CD14-positive monocyte (primary cell): ENCODE measurements around the gene NEK1. TPM values are rescaled to one million over a fixed set of nuclear protein-coding genes. Genes with fewer than 3 reads are reported as not detected.
A peak's percentile ranks its signal among the peaks of the same experiment; 100 is the strongest.

Experiments
- DNase-seq, 3 donors: peaks; one replicate each; pipeline ENCODE4 v3.0.0-alpha.2; 2011 to 2022
- H2AFZ ChIP-seq: 2 replicates; pipeline ENCODE4 v1.6.0; 2012; ENCODE audit warnings: mild to moderate bottlenecking, low read depth, low read length, inconsistent platforms; ENCODE audit not compliant: insufficient read depth, poor library complexity, severe bottlenecking
- H3K27ac ChIP-seq, 2 donors: 1 replicate in 1 of 2; 2 replicates in 1 of 2; pipeline ENCODE4 v1.5.1; 2012 to 2013; ENCODE audit warnings: low read length in 2 of 2, control low read depth in 1 of 2, inconsistent platforms in 1 of 2, low read depth in 1 of 2, mild to moderate bottlenecking in 1 of 2
- H3K27me3 ChIP-seq, 2 donors: one replicate each; pipeline versions ENCODE4 v1.6.0 to v1.6.1; 2011 to 2013; ENCODE audit warnings: low read length in 2 of 2; ENCODE audit not compliant: control insufficient read depth in 2 of 2, insufficient read depth in 2 of 2
- H3K36me3 ChIP-seq, 2 donors: replicated peaks in 1 of 2; 1 replicate in 1 of 2; 2 replicates in 1 of 2; pipeline versions ENCODE4 v1.5.1 to v1.6.1; 2012 to 2013; ENCODE audit warnings: low read length in 2 of 2, control low read depth in 1 of 2, inconsistent platforms in 1 of 2, mild to moderate bottlenecking in 1 of 2; ENCODE audit not compliant: insufficient read depth in 2 of 2, control insufficient read depth in 1 of 2
- H3K4me1 ChIP-seq, 2 donors: 1 replicate in 1 of 2; 2 replicates in 1 of 2; pipeline versions ENCODE4 v1.5.1 to v1.6.1; 2012 to 2013; ENCODE audit warnings: low read length in 2 of 2, control low read depth in 1 of 2, inconsistent platforms in 1 of 2, mild to moderate bottlenecking in 1 of 2, moderate library complexity in 1 of 2; ENCODE audit not compliant: insufficient read depth in 2 of 2, control insufficient read depth in 1 of 2
- H3K4me2 ChIP-seq: replicated peaks from 2 replicates; pipeline ENCODE3; 2012; ENCODE audit warnings: low read length, moderate library complexity, mild to moderate bottlenecking; ENCODE audit not compliant: poor library complexity, severe bottlenecking; ENCODE audit errors: extremely low read depth
- H3K4me3 ChIP-seq, 3 experiments: fragments of 200-600 bp in 1 of 3; sonication (generic) in 1 of 3; replicated peaks in 1 of 3; 1 replicate in 2 of 3; 2 replicates in 1 of 3; pipeline ENCODE4 v1.5.1; 2011 to 2013; ENCODE audit warnings: low read length in 3 of 3, mild to moderate bottlenecking in 3 of 3, control low read depth in 2 of 3, low read depth in 2 of 3, inconsistent platforms in 1 of 3, moderate library complexity in 1 of 3
- H3K79me2 ChIP-seq: 2 replicates; pipeline ENCODE4 v1.6.0; 2012; ENCODE audit warnings: mild to moderate bottlenecking, control low read depth, inconsistent platforms, low read length, moderate library complexity; ENCODE audit not compliant: insufficient read depth
- H3K9ac ChIP-seq: 2 replicates; pipeline ENCODE4 v1.6.0; 2017; ENCODE audit warnings: low read length, mild to moderate bottlenecking; ENCODE audit not compliant: insufficient read depth, poor library complexity, severe bottlenecking
- H3K9me3 ChIP-seq, 2 donors: replicated peaks in 1 of 2; 1 replicate in 1 of 2; 2 replicates in 1 of 2; pipeline versions ENCODE4 v1.5.1 to v1.6.1; 2012 to 2013; ENCODE audit warnings: low read length in 2 of 2, control low read depth in 1 of 2; ENCODE audit not compliant: control insufficient read depth in 1 of 2, insufficient read depth in 1 of 2
- H4K20me1 ChIP-seq: 2 replicates; pipeline ENCODE4 v1.6.0; 2012; ENCODE audit warnings: mild to moderate bottlenecking, low read length, control low read depth, moderate library complexity; ENCODE audit not compliant: insufficient read depth
- H3K27ac Mint-ChIP-seq, 7 donors: one replicate each; pipeline ENCODE4 v1.8.0; 2020; ENCODE audit warnings: mild to moderate bottlenecking in 7 of 7, mixed read lengths in 7 of 7, moderate library complexity in 6 of 7, inconsistent platforms in 2 of 7
- H3K27me3 Mint-ChIP-seq, 3 donors: one replicate each; pipeline ENCODE4 v1.8.0; 2021 to 2022; ENCODE audit warnings: low read depth in 3 of 3, mild to moderate bottlenecking in 3 of 3, mixed read lengths in 3 of 3, moderate library complexity in 3 of 3, inconsistent platforms in 1 of 3
- H3K36me3 Mint-ChIP-seq, 2 donors: one replicate each; pipeline ENCODE4 v1.8.0; 2020; ENCODE audit warnings: mixed read lengths in 2 of 2, inconsistent platforms in 1 of 2, mild to moderate bottlenecking in 1 of 2
- H3K4me1 Mint-ChIP-seq: one replicate; pipeline ENCODE4 v1.8.0; 2020; ENCODE audit warnings: mild to moderate bottlenecking, mixed read lengths
- H3K4me3 Mint-ChIP-seq, 2 donors: one replicate each; pipeline ENCODE4 v1.8.0; 2020; ENCODE audit warnings: mild to moderate bottlenecking in 2 of 2, mixed read lengths in 2 of 2, moderate library complexity in 1 of 2
- H3K9me3 Mint-ChIP-seq, 7 donors: one replicate each; pipeline ENCODE4 v1.8.0; 2020 to 2022; ENCODE audit warnings: mixed read lengths in 7 of 7, mild to moderate bottlenecking in 6 of 7, moderate library complexity in 6 of 7, inconsistent platforms in 2 of 7
- CTCF ChIP-seq: fragments of 200-600 bp; IDR thresholded peaks from one replicate; pipeline ENCODE4 v1.8.0; 2022; ENCODE audit warnings: antibody characterized with exemption, mild to moderate bottlenecking
- WGBS: methylation state at CpG from one replicate; pipeline ENCODE4 v1.1.5; 2013; ENCODE audit warnings: missing lambda C conversion rate; ENCODE audit not compliant: insufficient coverage; 5-methylcytosine and 5-hydroxymethylcytosine counted together
- intact Hi-C, 2 donors: fragments of 100-400 bp; cut with micrococcal nuclease; formaldehyde crosslinking; loops; one replicate each; pipeline versions ENCODE4 v1.15.0 to v1.15.1; 2023
- polyA plus RNA-seq, 3 donors: library from polyadenylated mRNA; depleted of rRNA in 1 of 3; unstranded in 2 of 3; stranded (reverse) in 1 of 3; fragments of 300-500 nt in 2 of 3; fragments of >200 nt in 1 of 3; fragmentation: Illumina TruSeq in 2 of 3; gene quantifications; 1 replicate in 2 of 3; 2 replicates in 1 of 3; pipeline ENCODE4 v1.2.3, GENCODE V29; 2012 to 2021

Gene NEK1
- polyA plus RNA-seq, 3 donors = 1.9 to 5.5 (median 2.7) TPM

- Histone ChIP-seq H3K27ac (no peak overlapping the region), H3K36me3 (no peaks in the 10 kb centered on the region), H3K4me3 (no peak overlapping the region), H3K9me3 (no peaks in the 10 kb centered on the region), H4K20me1 (no peaks in the 10 kb centered on the region), H3K4me1 (no peaks in the 10 kb centered on the region), H3K27me3 (no peaks in the 10 kb centered on the region), H3K9ac (no peak overlapping the region), H2AFZ (no peak overlapping the region), H3K79me2 (no peaks in the 10 kb centered on the region), H3K4me2 (no peak overlapping the region)
- peaks cover 8 to 12% of the 10 kb centered on the region in 2 donors for H3K36me3 Mint-ChIP-seq
- H3K4me1 Mint-ChIP-seq = no peaks in the 10 kb centered on the region
- no peak for TF ChIP-seq CTCF
- intact Hi-C loops = no loop called here
- H3K27ac Mint-ChIP-seq = peak overlapping the region in 1 of 7 donors; percentile 25
- 94% methylated on average over 2 of the region's 4 CpGs for WGBS
- no peak overlapping the region for H3K4me3 Mint-ChIP-seq
- no peak for DNase-seq
- H3K27me3 Mint-ChIP-seq = no peaks in the 10 kb centered on the region
- peaks cover 0 to 3% (median 1%) of the 10 kb centered on the region in 7 donors for H3K9me3 Mint-ChIP-seq
These were observed 195.9 kb downstream of the NEK1 start for GRCh38 chr4:169416461-169416860.

GRCh38 chr4:169414913-169415312 lies 197.5 kb downstream of the NEK1 start:
- H3K9ac ChIP-seq = no peak overlapping the region
- peaks cover 9% of the 10 kb centered on the region for H3K4me1 Mint-ChIP-seq
- no peaks in the 10 kb centered on the region for H4K20me1 ChIP-seq
- H3K4me1 ChIP-seq = peaks cover 5 to 9% of the 10 kb centered on the region in 2 donors
- no peak overlapping the region for H3K4me3 ChIP-seq
- no peak overlapping the region for H3K4me2 ChIP-seq
- no peak for DNase-seq
- H3K36me3 ChIP-seq = no peaks in the 10 kb centered on the region
- no peaks in the 10 kb centered on the region for H3K9me3 Mint-ChIP-seq
- no peak overlapping the region for H3K4me3 Mint-ChIP-seq
- H3K27me3 ChIP-seq = no peaks in the 10 kb centered on the region
- H3K27ac Mint-ChIP-seq = no peak overlapping the region
- H3K27ac ChIP-seq = no peak overlapping the region
- no peaks in the 10 kb centered on the region for H3K79me2 ChIP-seq
- no peak for TF ChIP-seq CTCF
- intact Hi-C loops = no loop called here
- H3K27me3 Mint-ChIP-seq = no peaks in the 10 kb centered on the region
- no CpG with 5 or more reads among the region's 1 CpG for WGBS
- no peak overlapping the region for H2AFZ ChIP-seq
- H3K9me3 ChIP-seq = no peaks in the 10 kb centered on the region
- H3K36me3 Mint-ChIP-seq = peaks cover 3 to 8% of the 10 kb centered on the region in 2 donors
